Heart left ventricle (tissue), 16 donors: ENCODE measurements around the gene FAAH. TPM values are rescaled to one million over a fixed set of nuclear protein-coding genes. Genes with fewer than 3 reads are reported as not detected.

Source experiments
- ATAC-seq, 4 donors: fragments of 200-7000 bp; cut with Tn5 transposase; one replicate each; pipeline ENCODE4 v1.9.1; 2020 to 2022; ENCODE audit warnings: moderate library complexity in 4 of 4, mild to moderate bottlenecking in 3 of 4, moderate number of reproducible peaks in 1 of 4
- DNase-seq, 5 donors: peaks; one replicate each; pipeline ENCODE4 v3.0.0-alpha.2; 2020
- H3K27ac ChIP-seq, 12 donors: fragments of 200-600 bp; sonication (generic) in 4 of 12; one replicate each; pipeline versions ENCODE4 v1.5.0 to v1.8.0; 2016 to 2022; ENCODE audit warnings: mild to moderate bottlenecking in 2 of 12
- H3K27me3 ChIP-seq, 9 donors: fragments of 200-600 bp; sonication (generic) in 2 of 9; one replicate each; pipeline versions ENCODE4 v1.5.1 to v1.8.0; 2016 to 2022; ENCODE audit warnings: mild to moderate bottlenecking in 3 of 9
- H3K36me3 ChIP-seq, 9 donors: fragments of 200-600 bp; sonication (generic) in 2 of 9; one replicate each; pipeline versions ENCODE4 v1.5.0 to v1.8.0; 2018 to 2022; ENCODE audit warnings: mild to moderate bottlenecking in 2 of 9
- H3K4me1 ChIP-seq, 12 donors: fragments of 200-600 bp; sonication (generic) in 4 of 12; one replicate each; pipeline versions ENCODE4 v1.5.0 to v1.8.0; 2016 to 2022; ENCODE audit warnings: mild to moderate bottlenecking in 3 of 12
- H3K4me3 ChIP-seq, 12 donors: fragments of 200-600 bp; sonication (generic) in 4 of 12; one replicate each; pipeline versions ENCODE4 v1.5.0 to v1.8.0; 2017 to 2022; ENCODE audit warnings: mild to moderate bottlenecking in 9 of 12, moderate library complexity in 4 of 12
- H3K9me3 ChIP-seq, 12 donors: fragments of 200-600 bp; sonication (generic) in 4 of 12; one replicate each; pipeline versions ENCODE4 v1.5.0 to v1.8.0; 2016 to 2022; ENCODE audit warnings: mild to moderate bottlenecking in 1 of 12
- CTCF ChIP-seq, 12 donors: fragments of 200-600 bp; sonication (generic) in 4 of 12; IDR thresholded peaks; one replicate each; pipeline versions ENCODE4 v1.5.0 to v1.8.0; 2018 to 2022; ENCODE audit warnings: antibody characterized with exemption in 12 of 12, mild to moderate bottlenecking in 5 of 12
- POLR2A ChIP-seq, 2 donors: fragments of 450-650 bp; IDR thresholded peaks; one replicate each; pipeline ENCODE4 v1.6.1; 2017; ENCODE audit warnings: antibody characterized with exemption in 2 of 2, mild to moderate bottlenecking in 2 of 2, moderate library complexity in 2 of 2
- WGBS, 4 donors: extraction: QIAGEN DNeasy Blood & Tissue Kit in 2 of 4; methylation state at CpG; one replicate each; pipeline versions ENCODE4 v1.1.5 to v1.1.7; 2013 to 2018; 5-methylcytosine and 5-hydroxymethylcytosine counted together
- intact Hi-C, 10 donors: fragments of 100-400 bp; cut with DNase I; formaldehyde crosslinking; loops; one replicate each; pipeline versions ENCODE4 v1.11.1 to v1.14.2; 2022
- polyA plus RNA-seq, 2 donors: library from polyadenylated mRNA; stranded (reverse); fragments of 200-250 nt; gene quantifications; one replicate each; pipeline ENCODE4 v1.2.3, GENCODE V29; 2013
- total RNA-seq, 9 donors: library from RNA; depleted of rRNA in 2 of 9; stranded (reverse); fragments of >200 nt in 2 of 9; fragmentation: NEBNext Ultra II Directional in 3 of 9; extraction: Animal tissue kit (Norgen Biotek cat#: 25700) in 3 of 9; gene quantifications; one replicate each; pipeline versions ENCODE4 v1.1.0 to v1.2.4, GENCODE V29; 2016 to 2023
- donor health status: ischemic (EF 13 %, LVEDD 7.1; RV severe dilation, severe dysfunction).
- donor health status: healthy with polysubstance abuse.
- donor health status: DM: no; HTN: yes; CAD: no.
- donor health status: DM: no; HTN: no; CAD: no.
- donor health status: ischemic (EF 25% LVEDD 6.9; RV normal size, moderate dysfunction).
- donor health status: ischemic (EF 25% LVEDD 5.7; RV mildly dilated, moderate dysfunction).
- donor health status: healthy.
- donor health status: DM: yes; HTN: yes; CAD: no.
- donor health status: ischemic (EF 35%, LVEDD 5.7; RV mildly dilated, moderate dysfunction).
- donor health status: nonischemic (EF 11% LVEDD 7.7; RV severe dilation, severe dysfunction).
- donor health status: DM: yes; HTN: yes; CAD: no.
- donor health status: PGD.
- donor health status: ischemic (EF 29% LVEDD 5.4; RV normal size, mild dysfunction).
- donor health status: nonischemic (EF 23%, LVEDD 6.1; RV moderate dilation, normal function).

Gene FAAH
- total and polyA plus RNA-seq, 11 donors = 1.9 to 8.0 (median 3.5) TPM

- H3K4me3 ChIP-seq = peak overlapping the region in 1 of 12 donors; percentile 36
- H3K36me3 ChIP-seq = no peaks in the 10 kb centered on the region
- H3K27ac ChIP-seq = no peak overlapping the region
- ATAC-seq (no peak), DNase-seq (peak in 1 of 5 donors; percentile 40)
- TF ChIP-seq POLR2A (IDR thresholded peaks at IDR 0.05) = no peak
- no peak for TF ChIP-seq CTCF (IDR thresholded peaks at IDR 0.05)
- no peaks in the 10 kb centered on the region for H3K9me3 ChIP-seq
- H3K27me3 ChIP-seq = no peaks in the 10 kb centered on the region
- peaks cover 0 to 37% (median 5%) of the 10 kb centered on the region in 12 donors for H3K4me1 ChIP-seq
- WGBS, 4 donors = 82 to 93% (median 85%) methylated on average over 3 to 17 of the region's 17 CpGs
- intact Hi-C loops = loop anchor here in 8 of 10 donors (1.0 to 10.0 kb wide), 6 partner anchors 121 to 319 kb away; partner anchors contain the start of gene EFCAB14 (in 1 of the 8)
Measured at GRCh38 chr1:46405724-46406123, 11.6 kb downstream of the FAAH start.

- Histone ChIP-seq H3K4me3 (peak overlapping the region in 9 of 12 donors; percentile 22 to 44 (median 30)), H3K36me3 (no peaks in the 10 kb centered on the region), H3K27ac (no peak overlapping the region), H3K27me3 (no peaks in the 10 kb centered on the region), H3K9me3 (no peaks in the 10 kb centered on the region), H3K4me1 (peaks cover 0 to 29% (median 4%) of the 10 kb centered on the region in 12 donors)
- no peak for DNase-seq
- intact Hi-C loops = loop anchor here in 8 of 10 donors (1.0 to 10.0 kb wide), 6 partner anchors 120 to 318 kb away; partner anchors contain the start of gene EFCAB14 (in 1 of the 8)
- WGBS, 4 donors = 70 to 93% (median 73%) methylated on average over 9 to 13 of the region's 13 CpGs
- TF ChIP-seq POLR2A (IDR thresholded peaks at IDR 0.05) = no peak
- TF ChIP-seq CTCF (IDR thresholded peaks at IDR 0.05) = no peak
- ATAC-seq = no peak
Measured at GRCh38 chr1:46406881-46407608, 12.9 kb downstream of the FAAH start.

GRCh38 chr1:46407636-46408035, 13.5 kb downstream of the FAAH start:
- TF ChIP-seq CTCF (IDR thresholded peaks at IDR 0.05) = no peak
- no peak for TF ChIP-seq POLR2A (IDR thresholded peaks at IDR 0.05)
- no peak overlapping the region for H3K27ac ChIP-seq
- no peaks in the 10 kb centered on the region for H3K36me3 ChIP-seq
- H3K27me3 ChIP-seq = no peaks in the 10 kb centered on the region
- WGBS, 4 donors = 91 to 97% (median 94%) methylated on average over 9 of the region's 9 CpGs
- no peaks in the 10 kb centered on the region for H3K9me3 ChIP-seq
- ATAC-seq (no peak), DNase-seq (peak in 1 of 5 donors; percentile 29)
- peaks cover 0 to 23% (median 4%) of the 10 kb centered on the region in 12 donors for H3K4me1 ChIP-seq
- no peak overlapping the region for H3K4me3 ChIP-seq
- intact Hi-C loops = loop anchor here in 6 of 10 donors (2.0 to 10.0 kb wide), 5 partner anchors 119 to 317 kb away; partner anchors contain the start of gene EFCAB14 (in 1 of the 6)

GRCh38 chr1:46408356-46409062, 14.4 kb downstream of the FAAH start:
- 90 to 100% (median 95%) methylated on average over 11 to 12 of the region's 12 CpGs for WGBS, 4 donors
- Histone ChIP-seq H3K27me3 (no peaks in the 10 kb centered on the region), H3K4me3 (no peak overlapping the region), H3K9me3 (no peaks in the 10 kb centered on the region), H3K36me3 (no peaks in the 10 kb centered on the region), H3K4me1 (peaks cover 0 to 22% (median 4%) of the 10 kb centered on the region in 12 donors), H3K27ac (no peak overlapping the region)
- ATAC-seq = no peak
- intact Hi-C loops = loop anchor here in 2 of 10 donors (5.0 to 10.0 kb wide), 2 partner anchors 309 to 316 kb away; partner anchors contain the start of gene EFCAB14 (in 1 of the 2)
- DNase-seq = peak in 1 of 5 donors; percentile 48
- TF ChIP-seq CTCF (IDR thresholded peaks at IDR 0.05) (no peak), POLR2A (IDR thresholded peaks at IDR 0.05) (no peak)
